GM18858 (cell line): ENCODE data around the gene MNX1.

Source experiments
- ATAC-seq: cut with Tn5 transposase; IDR thresholded peaks from one replicate; pipeline ENCODE4 v1.9.1; 2021; ENCODE audit not compliant: unreplicated experiment

Gene MNX1

GRCh38 chr7:156979711-156980110 is 30.8 kb downstream of the MNX1 start:
- no peak for ATAC-seq

- ATAC-seq, result no peak
These were observed 31.4 kb downstream of the MNX1 start for GRCh38 chr7:156979007-156979606.

- no peak for ATAC-seq
These were observed 34.8 kb downstream of the MNX1 start for GRCh38 chr7:156975620-156976019.

GRCh38 chr7:156969972-156970420 is 40.5 kb downstream of the MNX1 start:
- no peak for ATAC-seq

GRCh38 chr7:156968183-156968582 is 42.3 kb downstream of the MNX1 start:
- ATAC-seq, result no peak

GRCh38 chr7:156966387-156966786 is 44.1 kb downstream of the MNX1 start:
- ATAC-seq, result no peak

- ATAC-seq, result no peak
These were observed 45.5 kb downstream of the MNX1 start for GRCh38 chr7:156964971-156965370.

GRCh38 chr7:156963472-156963871 is 47.0 kb downstream of the MNX1 start:
- no peak for ATAC-seq

- ATAC-seq, result no peak
These were observed 47.6 kb downstream of the MNX1 start for GRCh38 chr7:156962897-156963296.

- no peak for ATAC-seq
These were observed 48.3 kb downstream of the MNX1 start for GRCh38 chr7:156962145-156962544.

GRCh38 chr7:156956727-156957126 is 53.7 kb downstream of the MNX1 start:
- ATAC-seq, result no peak

- ATAC-seq, result no peak
These were observed 55.5 kb downstream of the MNX1 start for GRCh38 chr7:156954941-156955340.
